Upper lobe of left lung (tissue), 6 donors: Measurements from ENCODE around the gene HBD. TPM values are rescaled to one million over a fixed set of nuclear protein-coding genes. Genes with fewer than 3 reads are reported as not detected.

Experiments
- ATAC-seq, 2 donors: fragments of 200-7000 bp; cut with Tn5 transposase; one replicate each; pipeline ENCODE4 v1.9.1; 2022; ENCODE audit warnings: mild to moderate bottlenecking in 2 of 2, moderate library complexity in 2 of 2; ENCODE audit not compliant: low FRiP score in 2 of 2
- DNase-seq, 2 donors: peaks; one replicate each; pipeline ENCODE4 v3.0.0-alpha.2; 2019 to 2020
- H3K27ac ChIP-seq, 4 donors: fragments of 200-600 bp; sonication (generic); one replicate each; pipeline ENCODE4 v1.5.1; 2016 to 2019
- H3K27me3 ChIP-seq, 4 donors: fragments of 200-600 bp; sonication (generic); one replicate each; pipeline ENCODE4 v1.5.1; 2017 to 2019
- H3K36me3 ChIP-seq, 4 donors: fragments of 200-600 bp; sonication (generic); one replicate each; pipeline ENCODE4 v1.5.1; 2016 to 2019
- H3K4me1 ChIP-seq, 4 donors: fragments of 200-600 bp; sonication (generic); one replicate each; pipeline ENCODE4 v1.5.1; 2018 to 2019
- H3K4me3 ChIP-seq, 4 donors: fragments of 200-600 bp; sonication (generic); one replicate each; pipeline ENCODE4 v1.5.1; 2017 to 2019; ENCODE audit warnings: mild to moderate bottlenecking in 2 of 4, moderate library complexity in 1 of 4
- H3K9me3 ChIP-seq, 4 donors: fragments of 200-600 bp; sonication (generic); one replicate each; pipeline ENCODE4 v1.5.1; 2018 to 2019
- CTCF ChIP-seq, 6 experiments: fragments of 450-650 bp in 4 of 6; fragments of 200-600 bp in 2 of 6; sonication (generic) in 2 of 6; IDR thresholded peaks; one replicate each; pipeline ENCODE4 v1.5.1; 2016 to 2019; ENCODE audit warnings: antibody characterized with exemption in 6 of 6
- EP300 ChIP-seq, 4 donors: sonication (generic); formaldehyde crosslinking; IDR thresholded peaks; one replicate each; pipeline ENCODE4 v1.5.1; 2017; ENCODE audit warnings: antibody characterized with exemption in 4 of 4, control low read depth in 2 of 4
- POLR2A ChIP-seq, 4 donors: fragments of 450-650 bp; IDR thresholded peaks; one replicate each; pipeline ENCODE4 v1.5.1; 2016 to 2017; ENCODE audit warnings: antibody characterized with exemption in 4 of 4, mild to moderate bottlenecking in 2 of 4
- POLR2AphosphoS5 ChIP-seq, 2 donors: sonication (generic); formaldehyde crosslinking; IDR thresholded peaks; one replicate each; pipeline ENCODE4 v1.5.1; 2017; ENCODE audit warnings: antibody characterized with exemption in 2 of 2
- WGBS, 2 donors: methylation state at CpG; one replicate each; pipeline ENCODE4 v1.1.5; 2017 to 2018; 5-methylcytosine and 5-hydroxymethylcytosine counted together
- total RNA-seq, 6 donors: library from RNA; depleted of rRNA in 4 of 6; stranded (reverse); fragments of >200 nt in 4 of 6; gene quantifications; one replicate each; pipeline versions ENCODE4 v1.1.0 to v1.2.1, GENCODE V29; 2016 to 2021
- donor health status: DM: no; HTN: no; CAD: no; lungs with moderate emphysema.
- donor health status: DM: no; HTN: yes; CAD: no; lungs with severe emphysema.

HBD gene
- total RNA-seq, 6 donors from 2014 or later, result 7.2 TPM; not detected in 5

DNA sequence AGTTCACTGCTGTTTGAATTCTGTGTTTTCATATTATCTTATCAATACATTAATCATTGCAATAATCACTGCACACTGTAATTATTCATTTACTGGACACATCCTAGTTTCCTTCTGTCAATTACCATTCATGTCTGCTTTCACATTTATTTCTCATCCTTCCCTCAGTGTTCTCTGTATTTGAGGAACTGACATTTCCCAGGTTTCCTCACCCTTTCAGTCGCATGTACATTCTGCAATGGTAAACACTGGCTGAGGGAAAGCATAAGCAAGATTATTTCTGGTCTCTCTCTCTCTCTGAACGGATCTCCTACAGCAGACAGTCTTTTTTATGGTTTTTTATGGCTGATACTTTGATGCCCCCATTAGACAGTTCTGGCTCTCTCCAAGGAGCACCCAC, 4.2 kb upstream of the HBD start:
- DNase-seq, result no peak
- 49 to 62% methylated on average over 2 of the region's 2 CpGs for whole genome bisulfite sequencing, 2 donors
- H3K4me3 ChIP-seq, result no peak overlapping the region
- TF ChIP-seq POLR2AphosphoS5 (IDR thresholded peaks at IDR 0.05), result no peak
- H3K27ac ChIP-seq, result no peak overlapping the region
- no peaks in the 10 kb centered on the region for H3K36me3 ChIP-seq
- H3K9me3 ChIP-seq, result no peaks in the 10 kb centered on the region
- no peak for ATAC-seq
- no peaks in the 10 kb centered on the region for H3K4me1 ChIP-seq
- H3K27me3 ChIP-seq, result no peaks in the 10 kb centered on the region

DNA sequence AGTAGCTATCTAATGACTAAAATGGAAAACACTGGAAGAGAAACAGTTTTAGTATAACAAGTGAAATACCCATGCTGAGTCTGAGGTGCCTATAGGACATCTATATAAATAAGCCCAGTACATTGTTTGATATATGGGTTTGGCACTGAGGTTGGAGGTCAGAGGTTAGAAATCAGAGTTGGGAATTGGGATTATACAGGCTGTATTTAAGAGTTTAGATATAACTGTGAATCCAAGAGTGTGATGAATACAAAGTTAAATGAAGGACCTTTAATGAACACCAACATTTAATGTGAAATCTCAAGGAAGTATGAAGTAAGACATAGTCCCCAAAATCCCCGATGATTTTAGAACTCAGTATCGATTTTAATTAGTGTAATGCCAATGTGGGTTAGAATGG, 3.1 kb upstream of the HBD start:
- 43 to 90% methylated on average over 2 of the region's 2 CpGs for WGBS, 2 donors
- Histone ChIP-seq H3K4me1 (no peaks in the 10 kb centered on the region), H3K9me3 (no peaks in the 10 kb centered on the region), H3K27me3 (no peaks in the 10 kb centered on the region), H3K4me3 (no peak overlapping the region), H3K36me3 (no peaks in the 10 kb centered on the region), H3K27ac (no peak overlapping the region)
- no peak for DNase-seq
- no peak for ATAC-seq
- TF ChIP-seq POLR2A (IDR thresholded peaks at IDR 0.05) (no peak), POLR2AphosphoS5 (IDR thresholded peaks at IDR 0.05) (no peak), EP300 (IDR thresholded peaks at IDR 0.05) (no peak), CTCF (IDR thresholded peaks at IDR 0.05) (no peak)

- no peak overlapping the region for H3K27ac ChIP-seq
- H3K36me3 ChIP-seq, result no peaks in the 10 kb centered on the region
- no peaks in the 10 kb centered on the region for H3K9me3 ChIP-seq
- H3K4me3 ChIP-seq, result no peak overlapping the region
- DNase-seq (no peak), ATAC-seq (no peak)
- H3K27me3 ChIP-seq, result no peaks in the 10 kb centered on the region
- TF ChIP-seq CTCF (IDR thresholded peaks at IDR 0.05) (no peak), EP300 (IDR thresholded peaks at IDR 0.05) (no peak), POLR2AphosphoS5 (IDR thresholded peaks at IDR 0.05) (no peak), POLR2A (IDR thresholded peaks at IDR 0.05) (no peak)
- no peaks in the 10 kb centered on the region for H3K4me1 ChIP-seq
- 87 to 89% methylated on average over 5 of the region's 5 CpGs for WGBS, 2 donors
Measured at GRCh38 chr11:5235364-5236095, 1.2 kb upstream of the HBD start.

- Histone ChIP-seq H3K27me3 (no peaks in the 10 kb centered on the region), H3K4me3 (no peak overlapping the region), H3K4me1 (no peaks in the 10 kb centered on the region), H3K9me3 (no peaks in the 10 kb centered on the region), H3K36me3 (no peaks in the 10 kb centered on the region), H3K27ac (no peak overlapping the region)
- no peak for TF ChIP-seq POLR2AphosphoS5 (IDR thresholded peaks at IDR 0.05)
- no peak for TF ChIP-seq EP300 (IDR thresholded peaks at IDR 0.05)
- TF ChIP-seq POLR2A (IDR thresholded peaks at IDR 0.05), result no peak
- no peak for TF ChIP-seq CTCF (IDR thresholded peaks at IDR 0.05)
- ATAC-seq (no peak), DNase-seq (no peak)
- WGBS, 2 donors, result 88 to 89% methylated on average over 1 of the region's 1 CpG
Measured at GRCh38 chr11:5233307-5233706, 976 bp downstream of the HBD start.

- 94 to 96% methylated on average over 2 of the region's 2 CpGs for WGBS, 2 donors
- ATAC-seq (no peak), DNase-seq (no peak)
- Histone ChIP-seq H3K27me3 (no peaks in the 10 kb centered on the region), H3K36me3 (no peaks in the 10 kb centered on the region), H3K9me3 (no peaks in the 10 kb centered on the region), H3K4me1 (no peaks in the 10 kb centered on the region), H3K4me3 (no peak overlapping the region), H3K27ac (no peak overlapping the region)
- TF ChIP-seq EP300 (IDR thresholded peaks at IDR 0.05) (no peak), POLR2AphosphoS5 (IDR thresholded peaks at IDR 0.05) (no peak)
Measured at GRCh38 chr11:5232821-5233220, 1.5 kb downstream of the HBD start.

DNA sequence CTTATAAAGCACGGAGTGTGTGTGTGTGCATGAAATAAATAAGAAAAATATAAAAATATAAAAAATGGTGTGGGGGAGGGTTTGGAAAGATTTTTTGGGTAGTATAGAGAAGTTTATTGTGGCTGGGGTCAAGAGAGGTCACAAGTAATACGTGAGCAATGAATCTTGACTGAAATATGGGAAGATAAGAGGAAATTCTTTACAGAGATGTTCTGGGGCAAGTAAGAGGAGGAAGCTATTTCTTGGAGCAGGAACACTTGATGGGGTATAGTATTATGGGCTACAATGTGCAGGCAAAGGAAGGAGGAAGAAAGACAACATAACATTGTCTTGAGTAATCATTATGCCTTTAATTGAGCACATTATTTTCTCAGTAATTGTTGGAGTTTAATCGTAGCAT, 2.1 kb downstream of the HBD start:
- H3K27ac ChIP-seq, result no peak overlapping the region
- TF ChIP-seq POLR2AphosphoS5 (IDR thresholded peaks at IDR 0.05), result no peak
- H3K27me3 ChIP-seq, result no peaks in the 10 kb centered on the region
- H3K9me3 ChIP-seq, result no peaks in the 10 kb centered on the region
- ATAC-seq (no peak), DNase-seq (no peak)
- H3K4me3 ChIP-seq, result no peak overlapping the region
- WGBS, 2 donors, result 60 to 63% methylated on average over 3 of the region's 3 CpGs
- no peaks in the 10 kb centered on the region for H3K36me3 ChIP-seq
- H3K4me1 ChIP-seq, result no peaks in the 10 kb centered on the region
